RCC 7860 (cell line): Measurements from ENCODE around the gene ZNF341.

ENCODE experiments used
- DNase-seq: peaks from one replicate; pipeline ENCODE4 v3.0.0-alpha.2; 2015; ENCODE audit warnings: low spot score
- FAIRE-seq: peaks from 2 replicates; lab custom pipeline; 2012; peaks lifted over from hg19 to GRCh38; lab: Jason Lieb, UNC

Gene ZNF341

DNA sequence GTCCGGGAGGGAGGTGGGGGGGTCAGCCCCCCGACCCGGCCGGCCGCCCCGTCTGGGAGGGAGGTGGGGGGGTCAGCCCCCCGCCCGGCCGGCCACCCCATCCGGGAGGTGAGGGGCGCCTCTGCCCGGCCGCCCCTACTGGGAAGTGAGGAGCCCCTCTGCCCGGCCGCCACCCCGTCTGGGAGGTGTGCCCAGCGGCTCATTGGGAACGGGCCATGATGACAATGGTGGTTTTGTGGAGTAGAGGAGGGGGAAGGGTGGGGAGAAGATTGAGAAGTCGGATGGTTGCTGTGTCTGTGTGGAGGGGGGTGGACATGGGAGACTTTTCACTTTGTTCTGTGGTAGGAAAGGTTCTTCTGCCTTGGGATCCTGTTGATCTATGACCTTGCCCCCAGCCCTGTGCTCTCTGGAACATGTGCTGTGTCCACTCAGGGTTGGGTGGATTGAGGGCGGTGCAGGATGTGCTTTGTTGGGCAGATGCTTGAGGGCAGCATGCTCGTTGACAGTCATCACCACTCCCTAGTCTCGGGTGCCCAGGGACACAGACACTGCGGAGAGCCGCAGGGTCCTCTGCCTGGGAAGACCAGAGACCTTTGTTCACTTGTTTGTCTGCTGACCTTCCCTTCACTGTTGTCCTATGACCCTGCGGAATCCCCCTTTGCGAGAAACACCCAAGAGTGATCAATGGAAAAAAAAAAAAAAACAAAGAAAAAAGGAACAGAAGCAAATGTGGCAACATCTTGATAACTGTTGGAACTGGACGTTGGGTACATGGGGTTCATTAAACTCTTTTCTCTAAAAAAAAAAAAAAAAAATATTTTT lies 30.0 kb upstream of the ZNF341 start:
- DNase-seq (no peak), FAIRE-seq (no peak)

DNA sequence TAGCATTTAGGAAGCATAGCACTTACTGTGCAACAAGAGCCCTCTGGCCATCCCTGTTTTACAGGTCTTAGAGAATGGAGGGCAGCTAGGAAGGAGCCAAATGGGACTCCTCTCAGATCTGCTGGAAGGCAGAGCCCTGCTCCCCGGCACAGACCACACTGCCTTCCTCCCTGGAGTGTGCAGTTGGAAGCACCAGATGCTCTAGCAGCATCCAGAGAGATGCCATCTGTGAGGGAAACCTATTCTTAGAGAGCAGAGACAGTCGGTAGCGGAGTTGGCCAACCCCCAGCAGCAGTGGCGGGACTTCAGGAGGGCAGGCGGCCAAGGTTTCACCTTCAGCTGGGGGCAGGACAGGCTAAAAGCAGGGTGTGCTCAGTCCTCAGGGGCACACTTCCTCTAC lies 28.9 kb upstream of the ZNF341 start:
- no peak for DNase-seq

DNA sequence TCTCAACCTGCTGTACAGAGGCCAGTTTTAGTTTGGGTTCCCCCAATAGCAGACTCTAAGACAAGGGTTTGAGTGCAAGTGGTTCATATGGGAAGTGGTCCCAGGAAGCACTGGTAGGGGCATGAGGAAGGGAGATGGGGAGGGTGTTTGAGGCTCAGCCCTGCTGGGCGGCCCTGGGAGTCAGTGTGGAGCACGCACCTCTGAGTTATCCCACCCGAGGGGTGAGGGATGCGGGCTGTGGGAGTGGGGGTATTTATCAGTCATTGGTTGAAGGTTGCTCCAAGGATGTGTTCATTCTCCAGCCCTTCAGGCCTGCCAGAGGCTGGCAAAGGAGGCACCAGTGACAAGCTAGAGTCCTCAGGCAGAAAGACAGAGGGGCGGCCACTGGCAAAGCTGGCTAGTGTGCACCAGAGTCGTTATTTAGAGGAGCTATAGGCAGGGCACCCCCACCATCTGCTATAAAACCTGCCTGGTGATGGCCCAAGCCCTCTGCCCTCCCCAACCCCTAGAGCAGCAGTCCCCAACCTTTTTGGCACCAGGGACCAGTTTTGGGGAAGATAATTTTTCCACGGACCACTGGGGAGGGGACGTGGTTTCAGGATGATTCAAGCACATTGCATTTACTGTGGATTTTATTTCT lies 28.2 kb upstream of the ZNF341 start:
- no peak for DNase-seq
- no peak for FAIRE-seq

More for the DNA sequence above, 28.9 kb upstream of the ZNF341 start:
- no peak for FAIRE-seq

GRCh38 chr20:33704197-33704924 lies 27.4 kb upstream of the ZNF341 start:
- DNase-seq (no peak), FAIRE-seq (no peak)

GRCh38 chr20:33707668-33708067 lies 24.1 kb upstream of the ZNF341 start:
- no peak for FAIRE-seq

DNA sequence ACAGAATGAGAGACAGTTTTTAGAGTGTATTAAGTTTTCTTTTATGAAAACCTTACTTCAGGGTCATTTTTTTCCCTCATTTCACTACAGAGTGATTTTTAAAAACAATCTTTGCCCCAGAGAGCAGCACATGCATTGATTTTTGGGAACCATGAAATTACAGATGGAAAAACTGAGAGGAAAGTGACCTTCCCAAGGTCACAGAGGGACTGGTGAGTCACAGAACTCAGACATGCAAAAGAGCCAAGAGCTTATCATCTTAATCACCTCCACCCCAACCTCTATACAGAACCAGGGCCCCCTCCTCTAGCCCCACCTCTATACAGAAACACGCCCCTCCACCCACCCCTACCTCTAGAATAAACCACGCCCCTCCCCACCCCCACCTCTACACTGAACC lies 22.4 kb upstream of the ZNF341 start:
- DNase-seq: no peak
- no peak for FAIRE-seq

More at GRCh38 chr20:33707668-33708067, 24.1 kb upstream of the ZNF341 start:
- no peak for DNase-seq

GRCh38 chr20:33709905-33710541 lies 21.8 kb upstream of the ZNF341 start:
- no peak for DNase-seq
- FAIRE-seq: no peak

- no peak for FAIRE-seq
Measured at GRCh38 chr20:33710681-33711445, 20.9 kb upstream of the ZNF341 start.

DNA sequence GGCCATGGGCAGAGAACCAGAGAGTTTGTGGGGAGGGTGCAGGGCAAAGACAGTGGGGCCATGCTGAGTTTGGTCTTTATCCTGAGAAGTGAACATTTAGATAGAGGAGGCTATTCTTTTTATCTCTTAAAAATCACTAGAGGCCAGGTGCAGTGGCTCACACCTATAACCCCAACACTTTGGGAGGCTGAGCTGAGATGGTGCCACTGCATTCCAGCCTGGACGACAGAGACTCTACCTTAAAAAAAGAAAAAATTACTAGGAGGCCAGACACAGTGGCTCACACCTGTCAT lies 20.4 kb upstream of the ZNF341 start:
- DNase-seq: no peak
- no peak for FAIRE-seq

More at GRCh38 chr20:33710681-33711445, 20.9 kb upstream of the ZNF341 start:
- no peak for DNase-seq

GRCh38 chr20:33713865-33714367 lies 17.9 kb upstream of the ZNF341 start:
- no peak for FAIRE-seq
- DNase-seq: no peak

GRCh38 chr20:33716498-33716897 lies 15.3 kb upstream of the ZNF341 start:
- DNase-seq (no peak), FAIRE-seq (no peak)

- no peak for DNase-seq
- no peak for FAIRE-seq
Measured at GRCh38 chr20:33719277-33719988, 12.4 kb upstream of the ZNF341 start.

GRCh38 chr20:33719989-33720709 lies 11.6 kb upstream of the ZNF341 start, which contains the start of gene PXMP4:
Gene PXMP4 (minus strand): TSS chr20:33720310. CDS start chr20:33720207, 103 bp downstream.
- FAIRE-seq: no peak
- DNase-seq: no peak

DNA sequence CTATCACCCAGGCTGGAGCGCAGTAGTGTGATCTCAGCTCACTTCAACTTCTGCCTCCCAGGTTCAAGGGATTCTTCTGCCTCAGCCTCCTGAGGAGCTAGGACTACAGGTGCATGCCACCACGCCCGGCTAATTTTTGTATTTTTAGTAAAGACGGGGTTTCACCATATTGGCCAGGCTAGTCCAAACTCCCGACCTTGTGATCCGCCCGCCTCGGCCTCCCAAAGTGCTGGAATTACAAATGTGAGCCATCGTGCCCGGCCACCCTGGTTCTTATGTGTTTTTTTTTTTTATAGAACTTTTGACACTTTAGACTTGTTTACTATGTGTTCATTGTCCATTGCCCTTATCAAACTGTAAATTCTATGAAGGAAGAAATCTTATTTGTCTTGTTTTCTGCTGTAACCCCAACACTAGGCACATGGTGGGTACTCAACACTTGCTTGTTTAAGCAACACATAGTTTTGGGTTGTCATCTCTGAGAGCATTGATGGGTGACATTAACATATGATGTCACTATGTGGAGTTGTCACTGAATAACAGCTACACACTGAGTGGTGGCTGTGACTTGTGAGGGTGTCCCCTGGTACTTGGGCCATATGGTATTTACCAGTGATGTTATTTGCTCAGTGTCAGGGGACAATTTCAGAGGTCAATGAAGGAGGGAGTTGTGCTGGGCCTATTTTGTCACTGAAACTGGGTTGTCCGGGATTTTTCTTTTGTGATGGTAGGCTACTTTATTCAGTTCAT lies 10.2 kb upstream of the ZNF341 start:
- no peak for DNase-seq
- FAIRE-seq: no peak

- FAIRE-seq (no peak), DNase-seq (no peak)
Measured at GRCh38 chr20:33724439-33725094, 7.2 kb upstream of the ZNF341 start.

DNA sequence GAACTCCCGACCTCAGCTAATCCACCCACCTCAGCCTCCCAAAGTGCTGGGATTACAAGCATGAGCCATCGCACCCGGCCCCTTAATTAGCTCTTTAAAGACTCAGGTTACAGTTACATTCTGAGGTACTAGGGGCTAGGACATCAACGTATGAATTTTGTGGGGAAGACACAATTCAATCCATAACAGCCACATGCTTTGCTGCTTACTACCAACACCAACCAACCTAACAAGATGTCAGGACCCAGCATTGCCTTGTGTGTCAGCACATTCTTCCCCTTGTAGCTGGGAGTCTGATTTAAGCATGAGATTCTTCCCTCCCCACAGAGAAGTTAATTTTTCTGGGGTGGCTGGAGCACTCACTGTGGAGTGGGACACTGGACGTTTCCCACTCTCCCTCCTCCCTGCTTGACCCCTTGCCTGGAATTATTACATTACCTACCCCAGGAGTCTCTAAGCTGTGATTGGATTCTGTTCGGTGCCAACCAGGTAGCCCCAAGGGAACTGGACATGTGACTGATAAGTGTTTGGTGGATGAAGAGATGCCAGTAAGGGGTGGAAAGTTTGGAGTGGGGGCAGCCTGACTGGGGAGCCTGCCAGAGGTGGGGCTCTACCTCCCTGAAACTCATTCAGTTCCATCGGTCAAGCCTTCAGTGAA lies 6.1 kb upstream of the ZNF341 start:
- FAIRE-seq: no peak

GRCh38 chr20:33727115-33727479 lies 4.7 kb upstream of the ZNF341 start:
- DNase-seq (no peak), FAIRE-seq (no peak)

More for the DNA sequence above, 6.1 kb upstream of the ZNF341 start:
- no peak for DNase-seq
